ENCODE data around the gene CCDC73. TPM values are rescaled to one million over a fixed set of nuclear protein-coding genes. Genes with fewer than 3 reads are reported as not detected.
A peak's percentile ranks its signal among the peaks of the same experiment; 100 is the strongest.
"Not testable (repeated sequence)": the region's sequence is repeated elsewhere in the genome, so short reads cannot be mapped to it uniquely, and the experiment has no call there.

The CCDC73 gene
- total RNA-seq, 1 donor from 2014 or later: not detected

- H3K27ac ChIP-seq (ENCODE audit: low read depth, low read length): no peak overlapping the region
- no peaks in the 10 kb centered on the region for H3K27me3 ChIP-seq (ENCODE audit: control insufficient read depth in 3 of 3, insufficient read depth in 3 of 3, low read length in 3 of 3)
- H3K36me3 ChIP-seq (ENCODE audit: control insufficient read depth in 3 of 3, insufficient read depth in 3 of 3, low read length in 3 of 3): no peaks in the 10 kb centered on the region
- no peaks in the 10 kb centered on the region for H3K4me1 ChIP-seq (ENCODE audit: control insufficient read depth in 3 of 3, insufficient read depth in 3 of 3, low read length in 3 of 3)
- H3K4me3 ChIP-seq (ENCODE audit: low read length in 3 of 3): no peak overlapping the region
- no peaks in the 10 kb centered on the region for H3K9me3 ChIP-seq (ENCODE audit: control insufficient read depth in 3 of 3, low read length in 3 of 3)
- H3K9ac ChIP-seq (ENCODE audit: low read depth in 1 of 3, low read length in 3 of 3): no peak overlapping the region
Measured at GRCh38 chr11:32817181-32817851, 22.9 kb upstream of the CCDC73 start.

GRCh38 chr11:32809313-32809712, 14.9 kb upstream of the CCDC73 start:
- no peaks in the 10 kb centered on the region for H3K27me3 ChIP-seq (ENCODE audit: control insufficient read depth in 3 of 3, insufficient read depth in 3 of 3, low read length in 3 of 3)
- H3K4me1 ChIP-seq (ENCODE audit: control insufficient read depth in 3 of 3, insufficient read depth in 3 of 3, low read length in 3 of 3): no peaks in the 10 kb centered on the region

GRCh38 chr11:32796425-32796824, 2.0 kb upstream of the CCDC73 start:
- no peak overlapping the region for H3K4me3 ChIP-seq (ENCODE audit: low read length in 3 of 3)
- H3K36me3 ChIP-seq (ENCODE audit: control insufficient read depth in 3 of 3, insufficient read depth in 3 of 3, low read length in 3 of 3): no peaks in the 10 kb centered on the region
- no peaks in the 10 kb centered on the region for H3K9me3 ChIP-seq (ENCODE audit: control insufficient read depth in 3 of 3, low read length in 3 of 3)
- no peaks in the 10 kb centered on the region for H3K27me3 ChIP-seq (ENCODE audit: control insufficient read depth in 3 of 3, insufficient read depth in 3 of 3, low read length in 3 of 3)
- no peak overlapping the region for H3K9ac ChIP-seq (ENCODE audit: low read depth in 1 of 3, low read length in 3 of 3)
- no peak overlapping the region for H3K27ac ChIP-seq (ENCODE audit: low read depth, low read length)
- H3K4me1 ChIP-seq (ENCODE audit: control insufficient read depth in 3 of 3, insufficient read depth in 3 of 3, low read length in 3 of 3): peaks cover 0 to 2% (median 0%) of the 10 kb centered on the region in 3 donors

More at GRCh38 chr11:32809313-32809712, 14.9 kb upstream of the CCDC73 start:
- no peaks in the 10 kb centered on the region for H3K9me3 ChIP-seq (ENCODE audit: control insufficient read depth in 3 of 3, low read length in 3 of 3)
- H3K36me3 ChIP-seq (ENCODE audit: control insufficient read depth in 3 of 3, insufficient read depth in 3 of 3, low read length in 3 of 3): no peaks in the 10 kb centered on the region
- H3K4me3 ChIP-seq (ENCODE audit: low read length in 3 of 3): no peak overlapping the region
- H3K27ac ChIP-seq (ENCODE audit: low read depth, low read length): no peak overlapping the region
- H3K9ac ChIP-seq (ENCODE audit: low read depth in 1 of 3, low read length in 3 of 3): no peak overlapping the region

GRCh38 chr11:32792948-32793475, 1.4 kb downstream of the CCDC73 start:
- Histone ChIP-seq H3K9me3 (ENCODE audit: control insufficient read depth in 3 of 3, low read length in 3 of 3) (no peaks in the 10 kb centered on the region), H3K4me1 (ENCODE audit: control insufficient read depth in 3 of 3, insufficient read depth in 3 of 3, low read length in 3 of 3) (peaks cover 0 to 2% (median 0%) of the 10 kb centered on the region in 3 donors), H3K27ac (ENCODE audit: low read depth, low read length) (no peak overlapping the region), H3K36me3 (ENCODE audit: control insufficient read depth in 3 of 3, insufficient read depth in 3 of 3, low read length in 3 of 3) (no peaks in the 10 kb centered on the region), H3K27me3 (ENCODE audit: control insufficient read depth in 3 of 3, insufficient read depth in 3 of 3, low read length in 3 of 3) (no peaks in the 10 kb centered on the region), H3K4me3 (ENCODE audit: low read length in 3 of 3) (peak overlapping the region in 1 of 3 donors; percentile 56), H3K9ac (ENCODE audit: low read depth in 1 of 3, low read length in 3 of 3) (no peak overlapping the region)

- Histone ChIP-seq H3K36me3 (ENCODE audit: control insufficient read depth in 3 of 3, insufficient read depth in 3 of 3, low read length in 3 of 3) (no peaks in the 10 kb centered on the region), H3K4me1 (ENCODE audit: control insufficient read depth in 3 of 3, insufficient read depth in 3 of 3, low read length in 3 of 3) (peaks cover 0 to 2% (median 0%) of the 10 kb centered on the region in 3 donors), H3K27me3 (ENCODE audit: control insufficient read depth in 3 of 3, insufficient read depth in 3 of 3, low read length in 3 of 3) (no peaks in the 10 kb centered on the region), H3K9me3 (ENCODE audit: control insufficient read depth in 3 of 3, low read length in 3 of 3) (no peaks in the 10 kb centered on the region), H3K4me3 (ENCODE audit: low read length in 3 of 3) (no peak overlapping the region), H3K27ac (ENCODE audit: low read depth, low read length) (no peak overlapping the region), H3K9ac (ENCODE audit: low read depth in 1 of 3, low read length in 3 of 3) (no peak overlapping the region)
Measured at GRCh38 chr11:32792111-32792947, 2.1 kb downstream of the CCDC73 start.

- H3K27me3 ChIP-seq (ENCODE audit: control insufficient read depth in 3 of 3, insufficient read depth in 3 of 3, low read length in 3 of 3): no peaks in the 10 kb centered on the region
- no peaks in the 10 kb centered on the region for H3K36me3 ChIP-seq (ENCODE audit: control insufficient read depth in 3 of 3, insufficient read depth in 3 of 3, low read length in 3 of 3)
- H3K9ac ChIP-seq (ENCODE audit: low read depth in 1 of 3, low read length in 3 of 3): no peak overlapping the region
- H3K4me1 ChIP-seq (ENCODE audit: control insufficient read depth in 3 of 3, insufficient read depth in 3 of 3, low read length in 3 of 3): peaks cover 0 to 2% (median 0%) of the 10 kb centered on the region in 3 donors
- H3K4me3 ChIP-seq (ENCODE audit: low read length in 3 of 3): no peak overlapping the region
- no peak overlapping the region for H3K27ac ChIP-seq (ENCODE audit: low read depth, low read length)
- H3K9me3 ChIP-seq (ENCODE audit: control insufficient read depth in 3 of 3, low read length in 3 of 3): no peaks in the 10 kb centered on the region
Measured at GRCh38 chr11:32790916-32791315, 3.5 kb downstream of the CCDC73 start.

- no peak overlapping the region for H3K4me3 ChIP-seq (ENCODE audit: low read length in 3 of 3)
- H3K27me3 ChIP-seq (ENCODE audit: control insufficient read depth in 3 of 3, insufficient read depth in 3 of 3, low read length in 3 of 3): no peaks in the 10 kb centered on the region
- no peak overlapping the region for H3K9ac ChIP-seq (ENCODE audit: low read depth in 1 of 3, low read length in 3 of 3)
- H3K4me1 ChIP-seq (ENCODE audit: control insufficient read depth in 3 of 3, insufficient read depth in 3 of 3, low read length in 3 of 3): no peaks in the 10 kb centered on the region
- H3K36me3 ChIP-seq (ENCODE audit: control insufficient read depth in 3 of 3, insufficient read depth in 3 of 3, low read length in 3 of 3): no peaks in the 10 kb centered on the region
- no peak overlapping the region for H3K27ac ChIP-seq (ENCODE audit: low read depth, low read length)
- H3K9me3 ChIP-seq (ENCODE audit: control insufficient read depth in 3 of 3, low read length in 3 of 3): no peaks in the 10 kb centered on the region
Measured at GRCh38 chr11:32786811-32787210, 7.7 kb downstream of the CCDC73 start.

GRCh38 chr11:32785262-32785661, 9.2 kb downstream of the CCDC73 start:
- H3K27me3 ChIP-seq (ENCODE audit: control insufficient read depth in 3 of 3, insufficient read depth in 3 of 3, low read length in 3 of 3): no peaks in the 10 kb centered on the region
- H3K27ac ChIP-seq (ENCODE audit: low read depth, low read length): no peak overlapping the region
- no peaks in the 10 kb centered on the region for H3K9me3 ChIP-seq (ENCODE audit: control insufficient read depth in 3 of 3, low read length in 3 of 3)
- H3K36me3 ChIP-seq (ENCODE audit: control insufficient read depth in 3 of 3, insufficient read depth in 3 of 3, low read length in 3 of 3): no peaks in the 10 kb centered on the region
- no peak overlapping the region for H3K4me3 ChIP-seq (ENCODE audit: low read length in 3 of 3)
- no peak overlapping the region for H3K9ac ChIP-seq (ENCODE audit: low read depth in 1 of 3, low read length in 3 of 3)
- H3K4me1 ChIP-seq (ENCODE audit: control insufficient read depth in 3 of 3, insufficient read depth in 3 of 3, low read length in 3 of 3): no peaks in the 10 kb centered on the region

- no peaks in the 10 kb centered on the region for H3K27me3 ChIP-seq (ENCODE audit: control insufficient read depth in 3 of 3, insufficient read depth in 3 of 3, low read length in 3 of 3)
- H3K27ac ChIP-seq (ENCODE audit: low read depth, low read length): no peak overlapping the region
- H3K4me1 ChIP-seq (ENCODE audit: control insufficient read depth in 3 of 3, insufficient read depth in 3 of 3, low read length in 3 of 3): no peaks in the 10 kb centered on the region
- H3K9ac ChIP-seq (ENCODE audit: low read depth in 1 of 3, low read length in 3 of 3): no peak overlapping the region
- no peaks in the 10 kb centered on the region for H3K36me3 ChIP-seq (ENCODE audit: control insufficient read depth in 3 of 3, insufficient read depth in 3 of 3, low read length in 3 of 3)
- H3K9me3 ChIP-seq (ENCODE audit: control insufficient read depth in 3 of 3, low read length in 3 of 3): no peaks in the 10 kb centered on the region
- no peak overlapping the region for H3K4me3 ChIP-seq (ENCODE audit: low read length in 3 of 3)
Measured at GRCh38 chr11:32781721-32782120, 12.7 kb downstream of the CCDC73 start.

GRCh38 chr11:32780839-32781238, 13.6 kb downstream of the CCDC73 start:
- not testable (repeated sequence) for H3K36me3 ChIP-seq (ENCODE audit: control insufficient read depth in 3 of 3, insufficient read depth in 3 of 3, low read length in 3 of 3); H3K4me3 ChIP-seq (ENCODE audit: low read length in 3 of 3)

More at GRCh38 chr11:32780839-32781238, 13.6 kb downstream of the CCDC73 start:
- H3K4me1 ChIP-seq (ENCODE audit: control insufficient read depth in 3 of 3, insufficient read depth in 3 of 3, low read length in 3 of 3); H3K9ac ChIP-seq (ENCODE audit: low read depth in 1 of 3, low read length in 3 of 3); H3K27ac ChIP-seq (ENCODE audit: low read depth, low read length); H3K27me3 ChIP-seq (ENCODE audit: control insufficient read depth in 3 of 3, insufficient read depth in 3 of 3, low read length in 3 of 3); H3K9me3 ChIP-seq (ENCODE audit: control insufficient read depth in 3 of 3, low read length in 3 of 3): not testable (repeated sequence)
